Naive thymus-derived CD4-positive, alpha-beta T cell (primary cell): ENCODE data around the gene PDE3A. TPM values are rescaled to one million over a fixed set of nuclear protein-coding genes. Genes with fewer than 3 reads are reported as not detected.

Experiments
- ATAC-seq: fragments of 150-1000 bp; cut with Tn5 transposase; 2 replicates; pipeline ENCODE4 v1.10.0; 2021; ENCODE audit warnings: mild to moderate bottlenecking, moderate library complexity
- CTCF ChIA-PET: fragments of 350-600 bp; sonication (Branson Sonifier 250); formaldehyde crosslinking; loops from one replicate; lab custom pipeline; 2021; ENCODE audit warnings: antibody characterized with exemption; lab: Charles Lee
- POLR2A ChIA-PET: fragments of 350-600 bp; sonication (Branson Sonifier 250); formaldehyde crosslinking; loops from one replicate; lab custom pipeline; 2021; ENCODE audit warnings: antibody characterized with exemption, inconsistent platforms; lab: Charles Lee
- DNase-seq, 9 donors: peaks; one replicate each; pipeline versions ENCODE4 v3.0.0 to v3.0.0-alpha.2; 2020 to 2022; ENCODE audit warnings: mixed read lengths in 1 of 9
- H3K27ac ChIP-seq: one replicate; pipeline ENCODE4 v1.7.0; 2013; ENCODE audit warnings: mild to moderate bottlenecking, low read depth, low read length, moderate library complexity
- H3K27me3 ChIP-seq, 2 donors: one replicate each; pipeline ENCODE4 v1.7.0; 2013; ENCODE audit warnings: low read length in 2 of 2, mild to moderate bottlenecking in 2 of 2, moderate library complexity in 2 of 2; ENCODE audit not compliant: control insufficient read depth in 2 of 2, insufficient read depth in 2 of 2
- H3K36me3 ChIP-seq, 3 experiments: 1 replicate in 2 of 3; 2 replicates in 1 of 3; pipeline ENCODE4 v1.7.0; 2013; ENCODE audit warnings: low read length in 3 of 3, mild to moderate bottlenecking in 3 of 3, moderate library complexity in 1 of 3; ENCODE audit not compliant: insufficient read depth in 3 of 3, control insufficient read depth in 2 of 3
- H3K4me1 ChIP-seq, 2 donors: one replicate each; pipeline ENCODE4 v1.7.0; 2013; ENCODE audit warnings: low read length in 2 of 2, mild to moderate bottlenecking in 2 of 2, moderate library complexity in 1 of 2; ENCODE audit not compliant: control insufficient read depth in 2 of 2, insufficient read depth in 2 of 2
- H3K4me3 ChIP-seq: 2 replicates; pipeline ENCODE4 v1.7.0; 2013; ENCODE audit warnings: mild to moderate bottlenecking, low read length
- H3K9me3 ChIP-seq, 3 experiments: 1 replicate in 2 of 3; 2 replicates in 1 of 3; pipeline ENCODE4 v1.7.0; 2013; ENCODE audit warnings: low read length in 3 of 3; ENCODE audit not compliant: control insufficient read depth in 2 of 3
- H3K27ac Mint-ChIP-seq, 9 donors: one replicate each; pipeline ENCODE4 v1.8.0; 2020 to 2022; ENCODE audit warnings: mixed read lengths in 9 of 9, mild to moderate bottlenecking in 8 of 9, moderate library complexity in 5 of 9, inconsistent platforms in 2 of 9
- H3K27me3 Mint-ChIP-seq, 5 donors: one replicate each; pipeline ENCODE4 v1.8.0; 2021 to 2022; ENCODE audit warnings: mixed read lengths in 5 of 5, mild to moderate bottlenecking in 1 of 5
- H3K36me3 Mint-ChIP-seq, 5 donors: one replicate each; pipeline ENCODE4 v1.8.0; 2020 to 2022; ENCODE audit warnings: mixed read lengths in 5 of 5, mild to moderate bottlenecking in 3 of 5, inconsistent platforms in 1 of 5
- H3K4me1 Mint-ChIP-seq, 7 donors: one replicate each; pipeline ENCODE4 v1.8.0; 2020 to 2022; ENCODE audit warnings: mixed read lengths in 7 of 7, mild to moderate bottlenecking in 3 of 7, inconsistent platforms in 1 of 7
- H3K4me3 Mint-ChIP-seq, 10 donors: one replicate each; pipeline ENCODE4 v1.8.0; 2020 to 2022; ENCODE audit warnings: mild to moderate bottlenecking in 10 of 10, mixed read lengths in 10 of 10, moderate library complexity in 6 of 10, inconsistent platforms in 2 of 10
- H3K9me3 Mint-ChIP-seq, 11 donors: one replicate each; pipeline ENCODE4 v1.8.0; 2020 to 2022; ENCODE audit warnings: mixed read lengths in 11 of 11, mild to moderate bottlenecking in 4 of 11, inconsistent platforms in 1 of 11, moderate library complexity in 1 of 11
- intact Hi-C, 2 donors: fragments of 100-400 bp; cut with micrococcal nuclease; formaldehyde crosslinking; loops; one replicate each; pipeline ENCODE4 v1.15.1; 2023
- polyA plus RNA-seq, 2 donors: library from polyadenylated mRNA; unstranded; fragments of 300-500 nt; fragmentation: Illumina TruSeq; gene quantifications; one replicate each; pipeline ENCODE4 v1.2.3, GENCODE V29; 2021
- total RNA-seq, 6 experiments: library from RNA in 5 of 6; stranded (reverse) in 5 of 6; gene quantifications; 1 replicate in 5 of 6; 2 replicates in 1 of 6; pipeline ENCODE4 v1.2.3 and lab custom pipeline; 2021 to 2026

PDE3A gene
- total and polyA plus RNA-seq, 7 experiments from 2014 or later: 0.42 TPM; not detected in 6

DNA sequence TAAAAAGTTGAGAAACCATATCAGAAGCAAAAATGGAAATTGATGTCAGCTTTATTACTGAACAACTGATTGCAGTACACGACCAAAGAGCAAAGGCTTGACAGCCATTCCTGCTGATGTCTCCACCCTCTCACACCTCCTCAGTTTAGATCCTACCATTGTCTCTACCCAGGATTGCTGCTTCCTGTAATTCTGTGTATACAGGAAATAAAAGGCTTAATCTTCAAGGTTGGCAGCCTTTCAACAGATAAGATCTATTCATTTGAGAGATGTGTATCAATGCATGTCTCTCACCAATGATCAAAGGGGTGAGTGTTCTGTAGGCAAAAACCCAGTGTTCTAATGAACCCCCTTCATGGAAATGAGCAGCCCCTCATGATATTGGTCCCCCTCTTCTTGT, 353.8 kb downstream of the PDE3A start:
- Histone ChIP-seq H3K4me3 (no peak overlapping the region), H3K27ac (no peak overlapping the region), H3K36me3 (no peaks in the 10 kb centered on the region), H3K27me3 (no peaks in the 10 kb centered on the region), H3K4me1 (no peaks in the 10 kb centered on the region), H3K9me3 (no peaks in the 10 kb centered on the region)
- POLR2A ChIA-PET: no interaction called here
- H3K4me1 Mint-ChIP-seq: peaks cover 0 to 1% (median 0%) of the 10 kb centered on the region in 7 donors
- peaks cover 0 to 9% (median 0%) of the 10 kb centered on the region in 11 donors for H3K9me3 Mint-ChIP-seq
- CTCF ChIA-PET: no interaction called here
- ATAC-seq: no peak
- intact Hi-C loops: no loop called here
- no peaks in the 10 kb centered on the region for H3K27me3 Mint-ChIP-seq
- H3K27ac Mint-ChIP-seq: no peak overlapping the region
- no peaks in the 10 kb centered on the region for H3K36me3 Mint-ChIP-seq
- H3K4me3 Mint-ChIP-seq: no peak overlapping the region
- no peak for DNase-seq

DNA sequence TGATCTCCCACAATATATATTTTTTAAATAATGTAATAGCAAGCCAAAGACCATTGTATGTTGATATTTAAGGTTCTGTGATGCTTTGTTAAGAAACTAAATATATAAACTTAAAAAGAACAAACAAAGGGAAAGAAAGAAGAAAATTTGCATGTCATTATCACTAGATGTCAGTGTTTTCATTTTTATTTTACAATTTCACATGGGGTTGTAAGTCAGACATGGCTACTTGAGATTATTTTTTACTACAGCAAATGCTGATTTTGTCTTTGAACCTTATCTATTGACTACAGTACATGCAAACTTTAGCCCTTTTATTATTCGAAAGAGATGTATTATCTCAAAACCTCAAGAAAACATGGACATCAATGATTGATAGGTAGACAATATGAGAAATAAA, 362.9 kb downstream of the PDE3A start:
- CTCF ChIA-PET: no interaction called here
- no peak for DNase-seq
- ATAC-seq: no peak
- intact Hi-C loops: no loop called here
- Histone ChIP-seq H3K27me3 (no peaks in the 10 kb centered on the region), H3K4me3 (no peak overlapping the region), H3K27ac (no peak overlapping the region), H3K9me3 (no peaks in the 10 kb centered on the region), H3K4me1 (no peaks in the 10 kb centered on the region), H3K36me3 (no peaks in the 10 kb centered on the region)
- H3K36me3 Mint-ChIP-seq: no peaks in the 10 kb centered on the region
- POLR2A ChIA-PET: no interaction called here
- no peak overlapping the region for H3K4me3 Mint-ChIP-seq
- no peaks in the 10 kb centered on the region for H3K27me3 Mint-ChIP-seq
- H3K9me3 Mint-ChIP-seq: peaks cover 0 to 16% (median 0%) of the 10 kb centered on the region in 11 donors
- H3K27ac Mint-ChIP-seq: no peak overlapping the region
- no peaks in the 10 kb centered on the region for H3K4me1 Mint-ChIP-seq
